ENCODE data around the gene BARX1.
"Not testable (repeated sequence)": the region's sequence is repeated elsewhere in the genome, so short reads cannot be mapped to it uniquely, and the experiment has no call there.

BARX1 gene

GRCh38 chr9:93955111-93955980, at the start of gene BARX1:
Gene BARX1, minus strand, starts transcription at chr9:93955355. Its CDS starts 209 bp downstream, at chr9:93955146.
- no peak for DNase-seq (ENCODE audit: low read depth in 2 of 2)

GRCh38 chr9:94002316-94003140, 47.4 kb upstream of the BARX1 start:
- DNase-seq (ENCODE audit: low read depth in 2 of 2): no peak

GRCh38 chr9:93996863-93997262, 41.7 kb upstream of the BARX1 start:
- no peak for DNase-seq (ENCODE audit: low read depth in 2 of 2)

- DNase-seq (ENCODE audit: low read depth in 2 of 2): no peak
Measured at GRCh38 chr9:93996367-93996766, 41.2 kb upstream of the BARX1 start.

- no peak for DNase-seq (ENCODE audit: low read depth in 2 of 2)
Measured at GRCh38 chr9:93994545-93994944, 39.4 kb upstream of the BARX1 start.

GRCh38 chr9:93994132-93994531, 39.0 kb upstream of the BARX1 start:
- DNase-seq (ENCODE audit: low read depth in 2 of 2): no peak

- DNase-seq (ENCODE audit: low read depth in 2 of 2): no peak
Measured at GRCh38 chr9:93992830-93993229, 37.7 kb upstream of the BARX1 start.

- DNase-seq (ENCODE audit: low read depth in 2 of 2): no peak
Measured at GRCh38 chr9:93990448-93990847, 35.3 kb upstream of the BARX1 start.

GRCh38 chr9:93988056-93988455, 32.9 kb upstream of the BARX1 start:
- DNase-seq (ENCODE audit: low read depth in 2 of 2): no peak

GRCh38 chr9:93984860-93985259, 29.7 kb upstream of the BARX1 start:
- DNase-seq (ENCODE audit: low read depth in 2 of 2): no peak

GRCh38 chr9:93983875-93984274, 28.7 kb upstream of the BARX1 start:
- DNase-seq (ENCODE audit: low read depth in 2 of 2): no peak

GRCh38 chr9:93979721-93980120, 24.6 kb upstream of the BARX1 start:
- DNase-seq (ENCODE audit: low read depth in 2 of 2): no peak

- no peak for DNase-seq (ENCODE audit: low read depth in 2 of 2)
Measured at GRCh38 chr9:93978551-93978950, 23.4 kb upstream of the BARX1 start.

GRCh38 chr9:93976973-93977372, 21.8 kb upstream of the BARX1 start:
- no peak for DNase-seq (ENCODE audit: low read depth in 2 of 2)

- no peak for DNase-seq (ENCODE audit: low read depth in 2 of 2)
Measured at GRCh38 chr9:93976081-93976480, 20.9 kb upstream of the BARX1 start.

GRCh38 chr9:93975262-93975661, 20.1 kb upstream of the BARX1 start:
- DNase-seq (ENCODE audit: low read depth in 2 of 2): no peak

- DNase-seq (ENCODE audit: low read depth in 2 of 2): no peak
Measured at GRCh38 chr9:93974151-93974550, 19.0 kb upstream of the BARX1 start.

- not testable (repeated sequence) for DNase-seq (ENCODE audit: low read depth in 2 of 2)
Measured at GRCh38 chr9:93972655-93973054, 17.5 kb upstream of the BARX1 start.

GRCh38 chr9:93969328-93969661, 14.1 kb upstream of the BARX1 start:
- DNase-seq (ENCODE audit: low read depth in 2 of 2): no peak

GRCh38 chr9:93968451-93969327, 13.5 kb upstream of the BARX1 start:
- DNase-seq (ENCODE audit: low read depth in 2 of 2): no peak

GRCh38 chr9:93967020-93967803, 12.1 kb upstream of the BARX1 start:
- no peak for DNase-seq (ENCODE audit: low read depth in 2 of 2)

All from activated CD8-positive, alpha-beta memory T cell treated with anti-CD3 and anti-CD28 coated beads for 4 hours (primary cell).